DOHH2 (cell line): ENCODE data around the gene TDP1.

Source experiments
- EZH2phosphoT487 ChIP-seq: fragments of 200-600 bp; sonication (generic); IDR thresholded peaks from 2 replicates; pipeline ENCODE4 v1.6.1; 2017; ENCODE audit warnings: borderline replicate concordance, mild to moderate bottlenecking, antibody characterized with exemption, low read length, moderate library complexity, mixed read lengths
- TF ChIP-seq, protein P1 (sequence below): fragments of 200-600 bp; sonication (generic); IDR thresholded peaks from one replicate; pipeline ENCODE4 v1.5.1; 2014; ENCODE audit warnings: antibody characterized with exemption, mild to moderate bottlenecking, low read depth, low read length; ENCODE audit not compliant: poor library complexity, severe bottlenecking

DNA sequence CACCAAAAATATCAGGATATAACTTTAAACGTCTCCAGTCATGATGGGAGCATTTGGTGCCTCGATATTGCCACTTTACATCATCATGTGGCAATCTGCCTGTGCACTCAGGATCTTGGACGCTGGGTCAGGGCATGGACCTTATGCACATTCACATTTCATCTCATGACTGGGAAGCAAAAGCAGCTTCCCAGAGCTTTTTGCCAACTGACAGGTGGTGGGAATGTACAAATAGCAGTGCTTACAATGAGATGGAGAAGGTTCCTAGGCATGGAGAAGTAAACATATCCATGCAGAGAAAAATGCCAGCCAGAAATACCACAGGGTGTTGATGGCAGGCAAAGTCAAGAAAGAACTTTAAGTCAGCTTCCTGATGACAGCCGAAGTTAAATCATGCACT, 31.5 kb upstream of the TDP1 start:
- TF ChIP-seq, protein P1, sequence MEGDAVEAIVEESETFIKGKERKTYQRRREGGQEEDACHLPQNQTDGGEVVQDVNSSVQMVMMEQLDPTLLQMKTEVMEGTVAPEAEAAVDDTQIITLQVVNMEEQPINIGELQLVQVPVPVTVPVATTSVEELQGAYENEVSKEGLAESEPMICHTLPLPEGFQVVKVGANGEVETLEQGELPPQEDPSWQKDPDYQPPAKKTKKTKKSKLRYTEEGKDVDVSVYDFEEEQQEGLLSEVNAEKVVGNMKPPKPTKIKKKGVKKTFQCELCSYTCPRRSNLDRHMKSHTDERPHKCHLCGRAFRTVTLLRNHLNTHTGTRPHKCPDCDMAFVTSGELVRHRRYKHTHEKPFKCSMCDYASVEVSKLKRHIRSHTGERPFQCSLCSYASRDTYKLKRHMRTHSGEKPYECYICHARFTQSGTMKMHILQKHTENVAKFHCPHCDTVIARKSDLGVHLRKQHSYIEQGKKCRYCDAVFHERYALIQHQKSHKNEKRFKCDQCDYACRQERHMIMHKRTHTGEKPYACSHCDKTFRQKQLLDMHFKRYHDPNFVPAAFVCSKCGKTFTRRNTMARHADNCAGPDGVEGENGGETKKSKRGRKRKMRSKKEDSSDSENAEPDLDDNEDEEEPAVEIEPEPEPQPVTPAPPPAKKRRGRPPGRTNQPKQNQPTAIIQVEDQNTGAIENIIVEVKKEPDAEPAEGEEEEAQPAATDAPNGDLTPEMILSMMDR = no peak
- TF ChIP-seq EZH2phosphoT487 = no peak
